Measurements from ENCODE around the gene CLDN14.

CLDN14 gene

GRCh38 chr21:36429947-36430546, 49.9 kb downstream of the CLDN14 start:
- DNase-seq: peak; percentile 99

GRCh38 chr21:36428761-36429432, 51.0 kb downstream of the CLDN14 start:
- DNase-seq: no peak

GRCh38 chr21:36427502-36427901, 52.4 kb downstream of the CLDN14 start:
- DNase-seq: no peak

DNA sequence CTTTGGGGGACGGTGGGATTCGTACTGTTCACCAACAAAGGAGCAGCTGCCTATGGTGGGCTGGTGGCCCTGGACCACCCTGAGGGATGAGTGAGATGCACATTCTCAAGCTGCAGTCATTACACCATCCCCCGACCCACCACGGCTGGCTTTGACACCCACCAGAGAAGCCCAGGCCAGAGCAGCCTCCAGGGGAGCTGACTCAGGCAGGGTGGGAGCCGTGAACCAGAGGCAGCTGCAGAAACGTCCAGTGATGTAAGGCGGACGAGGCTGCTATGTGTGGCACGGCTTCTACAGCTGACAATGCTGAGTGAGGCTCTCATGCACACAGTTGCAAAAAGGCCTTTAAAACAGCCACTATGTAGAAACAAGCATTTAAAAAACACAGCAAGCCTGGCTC, 54.6 kb downstream of the CLDN14 start:
- DNase-seq: peak; percentile 89

GRCh38 chr21:36424592-36424991, 55.3 kb downstream of the CLDN14 start:
- DNase-seq: no peak

DNA sequence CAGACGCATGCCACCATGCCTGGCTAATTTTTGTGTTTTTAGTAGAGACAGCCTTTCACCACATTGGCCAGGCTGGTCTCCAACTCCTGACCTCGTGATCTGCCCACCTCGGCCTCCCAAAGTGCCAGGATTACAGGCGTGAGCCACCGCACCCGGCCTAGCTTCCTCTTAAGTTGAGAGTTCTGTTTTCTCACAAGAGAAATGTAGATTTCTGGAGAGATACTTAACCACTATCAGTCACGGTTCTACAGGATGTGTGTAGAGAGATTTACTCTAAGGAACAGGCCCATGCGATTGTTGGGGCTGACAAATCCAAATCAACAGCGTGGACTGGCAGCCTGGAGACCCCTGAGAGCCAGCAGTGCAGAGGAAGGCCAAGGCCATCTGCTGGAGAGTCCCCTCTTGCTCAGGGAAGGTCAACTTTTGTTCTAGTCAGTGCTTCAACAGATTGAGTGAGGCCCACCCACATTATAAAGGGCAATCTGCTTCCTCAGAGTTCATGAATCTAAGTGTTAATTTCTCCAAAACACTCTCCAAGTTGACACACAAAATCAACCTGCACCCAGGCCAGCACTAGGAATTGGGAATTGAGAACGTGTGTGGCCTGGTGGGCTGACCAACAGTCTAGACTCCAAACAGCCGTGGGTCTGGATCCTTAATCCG, 56.0 kb downstream of the CLDN14 start:
- DNase-seq: no peak

- DNase-seq: peak; percentile 91
Observed at GRCh38 chr21:36422279-36423098, 57.4 kb downstream of the CLDN14 start.

DNA sequence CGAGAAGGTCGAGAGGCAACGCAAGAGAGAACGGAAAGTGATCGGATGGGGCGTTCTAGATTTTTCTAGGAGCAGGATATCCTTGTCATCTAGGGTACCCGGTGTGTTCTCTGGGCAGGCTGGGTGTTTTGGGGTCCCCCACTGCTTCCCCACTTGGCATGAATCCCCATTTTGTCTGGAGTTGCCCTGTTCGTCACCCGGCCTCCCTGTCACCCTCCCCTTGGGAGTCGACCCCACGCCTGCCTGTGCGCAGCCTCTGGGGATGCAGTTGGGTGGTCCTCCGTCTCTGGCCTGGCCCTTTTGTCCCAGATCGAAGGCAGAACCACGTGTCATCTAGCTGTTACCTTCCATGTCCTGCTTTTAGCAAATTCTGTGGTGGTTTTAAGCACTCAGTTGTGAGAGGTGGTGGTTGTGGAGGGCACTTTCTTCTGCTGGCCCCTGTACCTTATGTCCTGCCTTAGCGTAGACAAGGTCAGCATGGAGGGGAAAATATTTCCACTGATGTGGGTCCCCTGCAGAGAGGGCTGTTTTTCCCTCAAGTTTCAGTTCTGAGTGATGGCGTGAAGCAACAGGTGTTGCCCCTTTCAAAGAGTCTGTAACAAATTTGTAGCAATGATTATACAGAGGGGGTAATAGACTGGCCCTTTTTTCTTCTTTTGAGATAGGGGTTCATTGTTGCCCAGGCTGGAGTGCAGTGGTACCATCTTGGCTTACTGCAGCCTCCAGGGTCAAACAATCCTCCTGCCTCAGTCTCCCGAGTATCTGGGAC, 59.2 kb downstream of the CLDN14 start:
- DNase-seq: no peak

GRCh38 chr21:36419996-36420395, 59.9 kb downstream of the CLDN14 start:
- peak; percentile 93 for DNase-seq

DNA sequence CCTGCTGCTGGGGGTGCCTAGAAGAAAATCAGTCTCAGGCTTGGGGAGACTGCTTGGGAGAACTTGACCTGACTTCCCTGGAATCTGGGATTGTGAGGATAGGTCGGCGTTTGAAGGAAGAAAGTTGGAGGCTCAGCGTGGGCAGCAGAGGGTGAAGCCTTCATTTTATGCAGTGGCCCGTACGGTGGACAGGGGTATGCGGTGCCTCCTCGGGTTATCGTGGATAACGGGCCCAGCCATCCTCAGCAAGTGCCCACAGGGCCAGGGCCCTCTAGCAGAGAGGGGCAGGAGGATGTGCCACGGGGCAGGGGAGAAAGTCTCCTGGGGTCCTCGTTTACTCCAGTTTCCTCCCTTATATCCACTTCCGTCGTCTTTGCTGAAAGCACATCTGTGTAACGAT, 60.7 kb downstream of the CLDN14 start:
- no peak for DNase-seq

DNA sequence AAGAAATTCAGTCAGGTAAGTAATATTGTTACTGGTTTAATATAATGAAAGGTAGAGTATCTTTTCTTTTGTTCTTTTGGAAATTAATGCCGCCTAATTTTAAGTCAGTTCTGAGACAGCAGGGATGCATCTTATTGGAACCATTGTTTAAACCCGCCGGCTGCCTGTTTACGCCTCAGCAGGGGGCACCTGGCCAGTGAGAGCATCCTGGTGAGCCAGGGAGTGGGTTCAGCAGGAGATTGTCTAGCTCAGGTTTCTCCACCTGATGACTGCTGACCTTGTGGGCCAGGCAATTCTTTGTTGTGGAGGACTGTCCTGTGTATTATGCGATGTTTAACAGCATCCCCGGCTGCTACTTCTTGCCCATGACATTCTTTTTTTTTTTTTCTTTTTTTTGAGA, 64.5 kb downstream of the CLDN14 start:
- no peak for DNase-seq

DNA sequence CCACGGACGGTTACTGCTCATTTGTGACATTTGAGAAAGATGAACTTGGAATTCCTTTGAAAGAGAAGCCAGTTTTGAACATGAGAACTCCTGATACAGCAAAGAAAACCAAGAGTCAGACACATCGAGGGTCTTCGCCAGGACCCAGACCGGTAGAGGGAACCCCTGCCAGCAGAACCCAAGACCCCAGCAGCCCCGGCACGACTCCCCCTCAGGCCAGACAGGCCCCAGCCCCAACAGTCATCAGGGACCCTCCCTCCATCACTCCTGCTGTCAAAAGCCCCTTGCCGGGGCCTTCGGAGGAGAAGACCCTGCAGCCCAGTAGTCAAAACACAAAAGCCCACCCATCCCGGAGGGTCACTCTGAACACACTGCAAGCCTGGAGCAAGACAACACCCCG, 67.0 kb downstream of the CLDN14 start:
- DNase-seq: no peak

DNA sequence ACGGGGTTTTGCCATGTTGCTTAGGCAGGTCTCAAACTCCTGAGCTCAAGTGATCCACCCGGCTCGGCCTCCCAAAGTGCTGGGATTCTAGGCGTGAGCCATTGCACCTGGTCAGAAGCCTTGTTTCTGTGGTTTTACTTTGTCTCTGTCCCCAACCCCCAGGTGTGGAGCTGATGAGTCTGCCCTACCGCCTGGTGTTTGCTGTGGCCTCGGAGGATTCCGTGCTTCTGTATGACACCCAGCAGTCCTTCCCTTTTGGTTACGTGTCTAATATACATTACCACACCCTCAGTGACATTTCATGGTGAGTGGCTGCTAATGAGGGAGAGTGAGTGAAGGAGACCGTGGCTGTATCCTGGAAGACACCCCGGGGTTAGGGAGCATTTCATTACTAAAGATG, 68.6 kb downstream of the CLDN14 start:
- DNase-seq: no peak
